ENCODE results near the gene NFIA. TPM values are rescaled to one million over a fixed set of nuclear protein-coding genes. Genes with fewer than 3 reads are reported as not detected.

The NFIA gene
- total and polyA plus RNA-seq, 2 of the 13 experiments (the other 11 are each of a cell fraction or from before 2014, with no cell fraction given) = 14.7 to 28.5 TPM

DNA sequence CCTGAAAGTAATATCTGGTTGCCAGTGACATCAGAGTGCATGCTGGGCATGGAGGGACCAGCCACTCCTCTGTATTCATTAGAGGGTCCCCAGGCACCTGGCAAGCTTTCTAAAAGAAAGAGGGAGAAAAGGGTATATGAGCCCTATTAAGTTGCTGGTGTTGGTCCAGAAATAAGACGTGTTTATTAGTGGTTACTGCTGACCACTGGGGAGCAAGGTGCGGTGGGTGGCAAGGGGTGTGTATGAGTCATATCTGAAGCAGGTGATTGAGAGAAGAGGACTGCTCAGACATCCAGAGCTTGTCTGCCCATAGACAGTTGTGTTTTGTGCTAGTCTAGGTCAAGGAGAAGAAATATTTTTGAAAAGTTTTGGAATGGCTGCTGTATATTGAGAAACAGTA, 344.5 kb downstream of the NFIA start:
- H3K27ac ChIP-seq (ENCODE audit: extremely low read length, insufficient read depth, low read length) = no peak overlapping the region
- no peak overlapping the region for H3K9ac ChIP-seq (ENCODE audit: insufficient read depth, low read depth, low read length)
- H3K79me2 ChIP-seq (ENCODE audit: insufficient read depth, low read length) = no peaks in the 10 kb centered on the region
- WGBS (ENCODE audit: low lambda C conversion rate) = 100% methylated on average over 2 of the region's 2 CpGs
- no peaks in the 10 kb centered on the region for H3K27me3 ChIP-seq (ENCODE audit: control insufficient read depth in 1 of 2, insufficient read depth in 2 of 2, low read length in 2 of 2)
- DNase-seq (ENCODE audit: low spot score) (no peak), FAIRE-seq (no peak), ATAC-seq (no peak)
- H3K4me2 ChIP-seq (ENCODE audit: low read depth, low read length) = no peak overlapping the region
- peaks cover 8 to 62% of the 10 kb centered on the region in 2 experiments for H3K36me3 ChIP-seq (replicated peaks in 1 of 2; ENCODE audit: control insufficient read depth in 1 of 2, insufficient read depth in 2 of 2, low read length in 2 of 2)
- in situ Hi-C loops (cut with HindIII; ENCODE audit: extremely low pct_ligation_motif_present, low pct_unique_long_range_greater_than_20kb) = no loop called here
- intact Hi-C loops (cut with micrococcal nuclease; ENCODE audit: unreplicated experiment) = no loop called here
- no peaks in the 10 kb centered on the region for H3K4me1 ChIP-seq (ENCODE audit: insufficient read depth, low read length)
- no peaks in the 10 kb centered on the region for H3K9me3 ChIP-seq (ENCODE audit: low read length)
- H4K20me1 ChIP-seq (ENCODE audit: insufficient read depth, low read length) = no peaks in the 10 kb centered on the region
- POLR2A ChIA-PET = no interaction called here
- CTCF ChIA-PET (ENCODE audit: low intra/inter-chr PET ratio, low total read pairs) = no interaction called here
- no TSS peak for BruUV-seq (replicated peaks)
- no peak overlapping the region for H2AFZ ChIP-seq (ENCODE audit: low read length)
- H3K4me3 ChIP-seq (replicated peaks in 1 of 3; ENCODE audit: insufficient read depth in 1 of 3, low read depth in 2 of 3, low read length in 3 of 3) = no peak overlapping the region
- TF ChIP-seq ZNF484 (CRISPR knock-in tag; IDR thresholded peaks at IDR 0.05; ENCODE audit: borderline replicate concordance, low read depth) = no peak

DNA sequence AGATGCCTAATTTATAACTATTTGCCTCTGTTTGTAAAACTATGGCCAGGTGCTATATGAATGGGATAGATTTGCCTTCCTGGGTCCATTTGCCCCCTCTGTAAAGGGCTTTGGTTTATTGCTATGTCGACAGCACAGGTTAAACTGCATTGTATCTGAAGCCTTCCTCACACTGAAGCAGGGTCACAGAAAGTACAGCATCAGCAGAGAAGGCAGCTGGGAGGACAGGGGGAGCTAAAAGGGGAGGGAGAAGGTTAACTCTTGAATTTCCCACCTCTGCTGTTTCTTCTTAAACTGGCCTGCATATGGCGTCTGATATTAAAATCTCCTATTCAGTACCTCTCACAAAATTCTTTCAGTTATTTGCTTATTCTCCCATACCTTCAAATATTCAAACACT, 345.1 kb downstream of the NFIA start:
- Histone ChIP-seq H3K27me3 (ENCODE audit: control insufficient read depth in 1 of 2, insufficient read depth in 2 of 2, low read length in 2 of 2) (no peaks in the 10 kb centered on the region), H3K4me3 (replicated peaks in 1 of 3; ENCODE audit: insufficient read depth in 1 of 3, low read depth in 2 of 3, low read length in 3 of 3) (no peak overlapping the region), H3K36me3 (replicated peaks in 1 of 2; ENCODE audit: control insufficient read depth in 1 of 2, insufficient read depth in 2 of 2, low read length in 2 of 2) (peaks cover 7 to 60% of the 10 kb centered on the region in 2 experiments), H3K4me1 (ENCODE audit: insufficient read depth, low read length) (no peaks in the 10 kb centered on the region), H2AFZ (ENCODE audit: low read length) (no peak overlapping the region), H3K27ac (ENCODE audit: extremely low read length, insufficient read depth, low read length) (no peak overlapping the region), H3K79me2 (ENCODE audit: insufficient read depth, low read length) (no peaks in the 10 kb centered on the region), H3K9me3 (ENCODE audit: low read length) (no peaks in the 10 kb centered on the region), H4K20me1 (ENCODE audit: insufficient read depth, low read length) (no peaks in the 10 kb centered on the region), H3K9ac (ENCODE audit: insufficient read depth, low read depth, low read length) (no peak overlapping the region), H3K4me2 (ENCODE audit: low read depth, low read length) (no peak overlapping the region)
- BruUV-seq (replicated peaks) = no TSS peak
- ChIA-PET CTCF (ENCODE audit: low intra/inter-chr PET ratio, low total read pairs) (no interaction called here), POLR2A (no interaction called here)
- ATAC-seq = no peak
- intact Hi-C loops (cut with micrococcal nuclease; ENCODE audit: unreplicated experiment) (no loop called here), in situ Hi-C loops (cut with HindIII; ENCODE audit: extremely low pct_ligation_motif_present, low pct_unique_long_range_greater_than_20kb) (no loop called here)
- FAIRE-seq = no peak
- no peak for DNase-seq (ENCODE audit: low spot score)
- 98% methylated on average over 2 of the region's 2 CpGs for WGBS (ENCODE audit: low lambda C conversion rate)
- TF ChIP-seq PAF1 (CRISPR knock-in tag; IDR thresholded peaks at IDR 0.05) (no peak), ZNF160 (CRISPR knock-in tag; IDR thresholded peaks at IDR 0.05) (no peak), ZSCAN9 (CRISPR knock-in tag; IDR thresholded peaks at IDR 0.05; ENCODE audit: borderline replicate concordance) (no peak), MZF1 (CRISPR knock-in tag; IDR thresholded peaks at IDR 0.05; ENCODE audit: borderline replicate concordance) (no peak)
- TF ChIP-seq, protein P1, sequence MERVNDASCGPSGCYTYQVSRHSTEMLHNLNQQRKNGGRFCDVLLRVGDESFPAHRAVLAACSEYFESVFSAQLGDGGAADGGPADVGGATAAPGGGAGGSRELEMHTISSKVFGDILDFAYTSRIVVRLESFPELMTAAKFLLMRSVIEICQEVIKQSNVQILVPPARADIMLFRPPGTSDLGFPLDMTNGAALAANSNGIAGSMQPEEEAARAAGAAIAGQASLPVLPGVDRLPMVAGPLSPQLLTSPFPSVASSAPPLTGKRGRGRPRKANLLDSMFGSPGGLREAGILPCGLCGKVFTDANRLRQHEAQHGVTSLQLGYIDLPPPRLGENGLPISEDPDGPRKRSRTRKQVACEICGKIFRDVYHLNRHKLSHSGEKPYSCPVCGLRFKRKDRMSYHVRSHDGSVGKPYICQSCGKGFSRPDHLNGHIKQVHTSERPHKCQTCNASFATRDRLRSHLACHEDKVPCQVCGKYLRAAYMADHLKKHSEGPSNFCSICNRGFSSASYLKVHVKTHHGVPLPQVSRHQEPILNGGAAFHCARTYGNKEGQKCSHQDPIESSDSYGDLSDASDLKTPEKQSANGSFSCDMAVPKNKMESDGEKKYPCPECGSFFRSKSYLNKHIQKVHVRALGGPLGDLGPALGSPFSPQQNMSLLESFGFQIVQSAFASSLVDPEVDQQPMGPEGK (CRISPR knock-in tag; IDR thresholded peaks at IDR 0.05) = no peak
- TF ChIP-seq, protein P2, sequence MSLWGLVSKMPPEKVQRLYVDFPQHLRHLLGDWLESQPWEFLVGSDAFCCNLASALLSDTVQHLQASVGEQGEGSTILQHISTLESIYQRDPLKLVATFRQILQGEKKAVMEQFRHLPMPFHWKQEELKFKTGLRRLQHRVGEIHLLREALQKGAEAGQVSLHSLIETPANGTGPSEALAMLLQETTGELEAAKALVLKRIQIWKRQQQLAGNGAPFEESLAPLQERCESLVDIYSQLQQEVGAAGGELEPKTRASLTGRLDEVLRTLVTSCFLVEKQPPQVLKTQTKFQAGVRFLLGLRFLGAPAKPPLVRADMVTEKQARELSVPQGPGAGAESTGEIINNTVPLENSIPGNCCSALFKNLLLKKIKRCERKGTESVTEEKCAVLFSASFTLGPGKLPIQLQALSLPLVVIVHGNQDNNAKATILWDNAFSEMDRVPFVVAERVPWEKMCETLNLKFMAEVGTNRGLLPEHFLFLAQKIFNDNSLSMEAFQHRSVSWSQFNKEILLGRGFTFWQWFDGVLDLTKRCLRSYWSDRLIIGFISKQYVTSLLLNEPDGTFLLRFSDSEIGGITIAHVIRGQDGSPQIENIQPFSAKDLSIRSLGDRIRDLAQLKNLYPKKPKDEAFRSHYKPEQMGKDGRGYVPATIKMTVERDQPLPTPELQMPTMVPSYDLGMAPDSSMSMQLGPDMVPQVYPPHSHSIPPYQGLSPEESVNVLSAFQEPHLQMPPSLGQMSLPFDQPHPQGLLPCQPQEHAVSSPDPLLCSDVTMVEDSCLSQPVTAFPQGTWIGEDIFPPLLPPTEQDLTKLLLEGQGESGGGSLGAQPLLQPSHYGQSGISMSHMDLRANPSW (CRISPR knock-in tag; IDR thresholded peaks at IDR 0.05; ENCODE audit: borderline replicate concordance) = no peak
- TF ChIP-seq, protein P3, sequence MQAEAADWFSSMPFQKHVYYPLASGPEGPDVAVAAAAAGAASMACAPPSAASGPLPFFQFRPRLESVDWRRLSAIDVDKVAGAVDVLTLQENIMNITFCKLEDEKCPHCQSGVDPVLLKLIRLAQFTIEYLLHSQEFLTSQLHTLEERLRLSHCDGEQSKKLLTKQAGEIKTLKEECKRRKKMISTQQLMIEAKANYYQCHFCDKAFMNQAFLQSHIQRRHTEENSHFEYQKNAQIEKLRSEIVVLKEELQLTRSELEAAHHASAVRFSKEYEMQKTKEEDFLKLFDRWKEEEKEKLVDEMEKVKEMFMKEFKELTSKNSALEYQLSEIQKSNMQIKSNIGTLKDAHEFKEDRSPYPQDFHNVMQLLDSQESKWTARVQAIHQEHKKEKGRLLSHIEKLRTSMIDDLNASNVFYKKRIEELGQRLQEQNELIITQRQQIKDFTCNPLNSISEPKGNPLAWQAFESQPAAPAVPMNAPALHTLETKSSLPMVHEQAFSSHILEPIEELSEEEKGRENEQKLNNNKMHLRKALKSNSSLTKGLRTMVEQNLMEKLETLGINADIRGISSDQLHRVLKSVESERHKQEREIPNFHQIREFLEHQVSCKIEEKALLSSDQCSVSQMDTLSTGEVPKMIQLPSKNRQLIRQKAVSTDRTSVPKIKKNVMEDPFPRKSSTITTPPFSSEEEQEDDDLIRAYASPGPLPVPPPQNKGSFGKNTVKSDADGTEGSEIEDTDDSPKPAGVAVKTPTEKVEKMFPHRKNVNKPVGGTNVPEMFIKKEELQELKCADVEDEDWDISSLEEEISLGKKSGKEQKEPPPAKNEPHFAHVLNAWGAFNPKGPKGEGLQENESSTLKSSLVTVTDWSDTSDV (CRISPR knock-in tag; IDR thresholded peaks at IDR 0.05) = no peak
- TF ChIP-seq, protein P4, sequence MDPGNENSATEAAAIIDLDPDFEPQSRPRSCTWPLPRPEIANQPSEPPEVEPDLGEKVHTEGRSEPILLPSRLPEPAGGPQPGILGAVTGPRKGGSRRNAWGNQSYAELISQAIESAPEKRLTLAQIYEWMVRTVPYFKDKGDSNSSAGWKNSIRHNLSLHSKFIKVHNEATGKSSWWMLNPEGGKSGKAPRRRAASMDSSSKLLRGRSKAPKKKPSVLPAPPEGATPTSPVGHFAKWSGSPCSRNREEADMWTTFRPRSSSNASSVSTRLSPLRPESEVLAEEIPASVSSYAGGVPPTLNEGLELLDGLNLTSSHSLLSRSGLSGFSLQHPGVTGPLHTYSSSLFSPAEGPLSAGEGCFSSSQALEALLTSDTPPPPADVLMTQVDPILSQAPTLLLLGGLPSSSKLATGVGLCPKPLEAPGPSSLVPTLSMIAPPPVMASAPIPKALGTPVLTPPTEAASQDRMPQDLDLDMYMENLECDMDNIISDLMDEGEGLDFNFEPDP (CRISPR knock-in tag; conservative IDR thresholded peaks at IDR 0.05) = no peak
